GM10266 (cell line): ENCODE data around the gene NCOR1.

ENCODE experiments used
- DNase-seq: peaks from one replicate; pipeline ENCODE4 v3.0.0; 2012; ENCODE audit errors: extremely low spot score
- TF ChIP-seq, protein P1 (sequence below): IDR thresholded peaks from 2 replicates; pipeline ENCODE4 v1.5.1; 2012; ENCODE audit warnings: mild to moderate bottlenecking, low read depth; ENCODE audit not compliant: control insufficient read depth, insufficient read depth; ENCODE audit errors: missing control alignments

The NCOR1 gene

DNA sequence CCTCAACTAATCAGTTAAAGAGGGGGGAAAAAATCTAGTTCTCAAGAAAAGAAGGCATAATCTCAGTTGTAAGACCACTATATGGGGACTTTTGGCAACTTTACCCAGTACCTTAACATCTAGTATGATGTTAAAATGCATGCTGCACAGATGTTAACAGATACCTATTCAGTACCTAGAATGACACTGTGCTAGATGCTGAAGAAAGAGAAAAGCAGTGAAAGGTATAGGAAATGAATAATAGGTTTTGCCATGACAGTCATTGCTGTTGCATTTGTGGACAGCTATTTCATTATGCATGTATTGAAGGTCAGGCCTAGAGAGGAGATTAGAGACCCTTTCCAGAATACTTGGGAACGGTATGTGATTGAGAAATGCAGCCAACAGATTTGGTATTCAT, 36.2 kb upstream of the NCOR1 start:
- TF ChIP-seq, protein P1, sequence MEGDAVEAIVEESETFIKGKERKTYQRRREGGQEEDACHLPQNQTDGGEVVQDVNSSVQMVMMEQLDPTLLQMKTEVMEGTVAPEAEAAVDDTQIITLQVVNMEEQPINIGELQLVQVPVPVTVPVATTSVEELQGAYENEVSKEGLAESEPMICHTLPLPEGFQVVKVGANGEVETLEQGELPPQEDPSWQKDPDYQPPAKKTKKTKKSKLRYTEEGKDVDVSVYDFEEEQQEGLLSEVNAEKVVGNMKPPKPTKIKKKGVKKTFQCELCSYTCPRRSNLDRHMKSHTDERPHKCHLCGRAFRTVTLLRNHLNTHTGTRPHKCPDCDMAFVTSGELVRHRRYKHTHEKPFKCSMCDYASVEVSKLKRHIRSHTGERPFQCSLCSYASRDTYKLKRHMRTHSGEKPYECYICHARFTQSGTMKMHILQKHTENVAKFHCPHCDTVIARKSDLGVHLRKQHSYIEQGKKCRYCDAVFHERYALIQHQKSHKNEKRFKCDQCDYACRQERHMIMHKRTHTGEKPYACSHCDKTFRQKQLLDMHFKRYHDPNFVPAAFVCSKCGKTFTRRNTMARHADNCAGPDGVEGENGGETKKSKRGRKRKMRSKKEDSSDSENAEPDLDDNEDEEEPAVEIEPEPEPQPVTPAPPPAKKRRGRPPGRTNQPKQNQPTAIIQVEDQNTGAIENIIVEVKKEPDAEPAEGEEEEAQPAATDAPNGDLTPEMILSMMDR = no peak
- no peak for DNase-seq

DNA sequence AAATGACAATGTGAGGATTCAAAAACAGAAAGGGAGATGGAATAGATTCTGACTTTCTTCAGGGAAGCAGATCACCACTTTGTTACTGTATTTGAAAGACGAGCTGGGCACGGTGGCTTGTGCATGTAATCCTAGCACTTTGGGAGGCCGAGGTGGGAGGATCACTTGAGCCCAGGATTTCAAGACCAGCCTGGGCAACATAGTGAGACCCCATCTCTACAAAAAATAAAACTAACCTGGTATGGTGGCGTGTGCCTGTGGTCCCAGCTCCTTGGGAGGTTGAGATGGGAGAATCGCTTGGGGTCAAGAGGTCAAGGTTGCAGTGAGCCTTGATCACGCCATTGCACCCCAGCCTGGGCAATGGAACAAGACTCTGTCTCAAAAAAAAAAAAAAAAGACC, 35.7 kb upstream of the NCOR1 start:
- TF ChIP-seq, protein P1 = no peak
- no peak for DNase-seq

DNA sequence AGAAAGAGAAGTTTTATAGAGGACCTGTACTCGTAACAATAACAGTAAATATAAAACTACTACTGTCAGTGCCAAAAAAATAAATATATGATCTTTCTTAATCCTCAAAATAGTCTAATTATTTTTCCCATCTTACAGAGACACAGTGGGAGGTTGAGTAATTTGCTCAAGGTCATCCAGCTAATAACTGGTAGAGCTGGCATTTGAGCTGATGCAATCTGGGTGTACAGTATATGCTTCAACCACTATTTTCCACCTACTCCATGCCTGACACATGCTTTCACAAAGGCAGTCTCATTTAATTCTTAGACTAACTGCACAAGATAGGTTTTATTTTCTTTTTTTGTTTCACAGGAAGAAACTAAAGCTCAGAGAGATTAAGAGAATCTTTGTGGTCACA, 35.3 kb upstream of the NCOR1 start:
- TF ChIP-seq, protein P1 = no peak
- no peak for DNase-seq

DNA sequence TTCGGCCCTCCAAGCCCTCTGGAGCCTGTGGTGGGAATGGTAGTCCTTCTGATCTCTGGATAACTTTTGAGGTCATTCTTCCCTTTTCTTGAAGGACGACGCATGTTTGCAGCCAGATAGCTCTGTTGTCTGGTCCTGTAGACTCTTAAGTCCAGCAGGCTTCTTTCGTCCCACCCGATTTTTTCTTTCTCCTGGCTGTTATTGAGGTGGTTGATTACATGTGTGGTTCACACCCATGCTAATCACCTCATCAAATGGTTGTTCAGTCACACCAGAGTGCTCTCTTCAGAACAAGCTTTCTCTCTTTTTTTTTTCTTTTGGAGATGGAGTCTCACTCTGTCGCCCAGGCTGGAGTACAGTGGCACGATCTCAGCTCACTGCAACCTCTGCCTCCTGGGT, 32.3 kb upstream of the NCOR1 start:
- TF ChIP-seq, protein P1 = no peak
- DNase-seq = no peak

DNA sequence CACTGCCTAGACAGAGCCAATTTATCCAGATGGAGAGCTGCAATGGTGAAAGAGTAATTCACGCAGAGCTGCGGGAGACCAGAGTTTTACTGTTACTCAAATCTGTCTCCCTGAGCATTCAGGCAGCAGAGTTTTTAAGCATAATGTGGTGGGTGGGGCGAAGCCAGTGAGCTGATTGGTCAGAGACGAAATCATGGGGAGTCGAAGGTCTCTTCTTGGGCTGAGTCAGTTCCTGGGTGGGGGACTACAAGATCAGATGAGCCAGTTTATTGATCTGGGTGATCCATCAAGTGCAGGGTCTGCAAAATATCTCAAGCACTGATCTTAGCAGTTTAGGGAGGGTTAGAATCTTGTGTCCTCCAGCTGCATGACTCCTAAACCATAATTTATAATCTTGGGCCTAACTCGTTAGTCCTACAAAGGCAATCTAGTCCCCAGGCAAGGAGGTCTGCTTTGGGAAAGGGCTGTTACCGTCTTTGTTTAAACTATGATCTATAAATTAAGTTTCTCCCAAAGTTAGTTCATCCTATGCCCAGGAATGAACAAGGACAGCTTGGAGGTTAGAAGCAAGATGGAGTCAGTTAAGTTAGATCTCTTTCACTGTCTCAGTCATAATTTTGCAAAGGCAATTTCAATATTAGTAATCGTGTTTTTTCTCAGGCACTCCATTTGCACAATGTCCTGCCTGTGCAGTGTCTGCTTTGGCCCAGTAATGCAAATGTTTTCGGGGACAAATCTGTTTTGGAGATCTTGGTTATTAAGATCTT, 28.6 kb upstream of the NCOR1 start:
- no peak for DNase-seq
- TF ChIP-seq, protein P1 = no peak

DNA sequence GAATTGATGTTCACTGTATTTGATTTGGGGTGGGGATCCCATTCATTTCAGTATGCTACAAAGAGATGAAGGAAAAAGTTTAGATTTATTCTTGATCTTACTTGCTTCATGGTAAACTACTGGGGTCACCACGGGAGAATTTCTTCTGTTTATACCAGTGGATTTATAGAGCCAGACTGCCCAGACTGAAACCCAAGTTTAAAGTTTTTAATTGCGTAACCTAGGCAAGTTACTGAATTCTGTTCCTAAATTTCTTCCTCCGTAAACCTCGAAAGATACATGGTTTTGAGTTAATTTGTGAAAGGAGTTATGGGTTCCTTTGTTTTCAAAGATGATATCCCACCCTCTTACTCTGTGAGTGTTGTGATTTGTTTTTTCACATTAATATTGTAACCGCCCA, 28.1 kb upstream of the NCOR1 start:
- DNase-seq = no peak
- TF ChIP-seq, protein P1 = no peak

DNA sequence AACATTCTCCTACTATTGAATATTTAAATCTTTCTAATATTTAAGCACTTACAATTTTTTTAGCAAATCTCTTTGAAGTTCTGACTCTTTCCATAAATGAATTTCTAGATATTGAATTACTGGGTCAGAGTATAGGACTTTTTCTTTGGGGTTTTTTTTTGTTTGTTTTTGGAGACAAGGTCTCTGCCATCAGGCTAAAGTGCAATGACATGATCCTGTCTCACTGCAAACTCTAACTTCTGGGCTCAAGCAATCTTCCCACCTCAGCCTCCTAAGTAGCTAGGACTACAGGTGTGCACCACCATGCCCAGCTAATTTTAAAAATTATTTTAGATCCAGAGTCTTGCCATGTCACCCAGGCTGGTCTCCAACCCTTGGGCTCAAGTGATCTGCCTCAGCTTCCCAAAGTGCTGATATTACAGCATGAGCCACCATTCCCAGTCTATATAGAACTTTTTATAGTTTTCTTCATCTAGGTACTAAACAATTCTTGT, 26.6 kb upstream of the NCOR1 start:
- TF ChIP-seq, protein P1 = no peak

More for the DNA sequence above, 26.6 kb upstream of the NCOR1 start:
- DNase-seq = no peak
